IPS-20b (cell line): ENCODE data around the gene PRND.
"Not testable (repeated sequence)": the region's sequence is repeated elsewhere in the genome, so short reads cannot be mapped to it uniquely, and the experiment has no call there.

Source experiments
- H3K27ac ChIP-seq: one replicate; pipeline ENCODE4 v1.5.1; 2013; ENCODE audit warnings: low read length
- H3K27me3 ChIP-seq: 2 replicates; pipeline ENCODE4 v1.6.1; 2013; ENCODE audit warnings: mild to moderate bottlenecking, low read length, inconsistent platforms; ENCODE audit not compliant: insufficient read depth
- H3K36me3 ChIP-seq: 2 replicates; pipeline ENCODE4 v1.6.1; 2013; ENCODE audit warnings: low read depth, mild to moderate bottlenecking, inconsistent platforms, low read length, moderate library complexity; ENCODE audit not compliant: insufficient read depth
- H3K4me1 ChIP-seq: 2 replicates; pipeline ENCODE4 v1.6.1; 2013; ENCODE audit warnings: mild to moderate bottlenecking, control low read depth, inconsistent platforms, low read length, moderate library complexity; ENCODE audit not compliant: insufficient read depth
- H3K4me3 ChIP-seq: 2 replicates; pipeline ENCODE4 v1.5.1; 2013; ENCODE audit warnings: mild to moderate bottlenecking, low read length, inconsistent platforms
- H3K9ac ChIP-seq: 2 replicates; pipeline ENCODE4 v1.6.1; 2013; ENCODE audit warnings: low read depth, mild to moderate bottlenecking, inconsistent platforms, low read length, moderate library complexity
- H3K9me3 ChIP-seq: 2 replicates; pipeline ENCODE4 v1.6.1; 2013; ENCODE audit warnings: mild to moderate bottlenecking, low read depth, low read length, inconsistent platforms; ENCODE audit not compliant: insufficient read depth

Gene PRND

GRCh38 chr20:4723553-4723952 lies 1.8 kb downstream of the PRND start:
- H3K4me1 ChIP-seq: peaks cover 14% of the 10 kb centered on the region; the same call in 1 of the 2 replicates
- not testable (repeated sequence) for H3K36me3 ChIP-seq, H3K9me3 ChIP-seq, H3K27ac ChIP-seq, H3K9ac ChIP-seq, H3K27me3 ChIP-seq, H3K4me3 ChIP-seq

GRCh38 chr20:4724459-4725262 lies 3.0 kb downstream of the PRND start:
- Histone ChIP-seq H3K9me3 (no peaks in the 10 kb centered on the region), H3K36me3 (no peaks in the 10 kb centered on the region), H3K4me1 (peaks cover 13% of the 10 kb centered on the region; the same call in 1 of the 2 replicates), H3K9ac (no peak overlapping the region), H3K27ac (no peak overlapping the region), H3K27me3 (no peaks in the 10 kb centered on the region), H3K4me3 (no peak overlapping the region)

GRCh38 chr20:4725263-4725550 lies 3.5 kb downstream of the PRND start:
- H3K9ac ChIP-seq: no peak overlapping the region
- H3K9me3 ChIP-seq: no peaks in the 10 kb centered on the region
- H3K27me3 ChIP-seq: no peaks in the 10 kb centered on the region
- H3K27ac ChIP-seq: no peak overlapping the region
- H3K4me3 ChIP-seq: no peak overlapping the region
- peaks cover 8% of the 10 kb centered on the region; the same call in 1 of the 2 replicates for H3K4me1 ChIP-seq
- no peaks in the 10 kb centered on the region for H3K36me3 ChIP-seq

GRCh38 chr20:4726710-4727397 lies 5.1 kb downstream of the PRND start:
- Histone ChIP-seq H3K4me1 (peaks cover 2% of the 10 kb centered on the region; the same call in 1 of the 2 replicates), H3K9me3 (no peaks in the 10 kb centered on the region), H3K27ac (no peak overlapping the region), H3K4me3 (no peak overlapping the region), H3K9ac (no peak overlapping the region), H3K36me3 (no peaks in the 10 kb centered on the region), H3K27me3 (no peaks in the 10 kb centered on the region)

- Histone ChIP-seq H3K9ac (no peak overlapping the region), H3K9me3 (no peaks in the 10 kb centered on the region), H3K27me3 (no peaks in the 10 kb centered on the region), H3K27ac (no peak overlapping the region), H3K4me3 (no peak overlapping the region), H3K36me3 (no peaks in the 10 kb centered on the region), H3K4me1 (peaks cover 2% of the 10 kb centered on the region; the same call in 1 of the 2 replicates)
Observed at GRCh38 chr20:4728120-4728760, 6.5 kb downstream of the PRND start.

- peaks cover 2% of the 10 kb centered on the region; the same call in 1 of the 2 replicates for H3K4me1 ChIP-seq
- H3K36me3 ChIP-seq: no peaks in the 10 kb centered on the region
- H3K27ac ChIP-seq: no peak overlapping the region
- no peaks in the 10 kb centered on the region for H3K9me3 ChIP-seq
- H3K4me3 ChIP-seq: no peak overlapping the region
- H3K27me3 ChIP-seq: no peaks in the 10 kb centered on the region
- no peak overlapping the region for H3K9ac ChIP-seq
Observed at GRCh38 chr20:4729265-4729664, 7.6 kb downstream of the PRND start.

- H3K9me3 ChIP-seq: no peaks in the 10 kb centered on the region
- no peaks in the 10 kb centered on the region for H3K27me3 ChIP-seq
- H3K27ac ChIP-seq: no peak overlapping the region
- no peaks in the 10 kb centered on the region for H3K36me3 ChIP-seq
- H3K4me3 ChIP-seq: no peak overlapping the region
- peaks cover 2% of the 10 kb centered on the region; the same call in 1 of the 2 replicates for H3K4me1 ChIP-seq
- no peak overlapping the region for H3K9ac ChIP-seq
Observed at GRCh38 chr20:4730780-4731179, 9.1 kb downstream of the PRND start.

GRCh38 chr20:4736875-4737274 lies 15.2 kb downstream of the PRND start:
- H3K4me3 ChIP-seq: no peak overlapping the region

GRCh38 chr20:4737857-4738627 lies 16.3 kb downstream of the PRND start:
- Histone ChIP-seq H3K9ac (no peak overlapping the region), H3K4me1 (no peaks in the 10 kb centered on the region), H3K27ac (no peak overlapping the region), H3K9me3 (no peaks in the 10 kb centered on the region), H3K27me3 (no peaks in the 10 kb centered on the region), H3K36me3 (no peaks in the 10 kb centered on the region), H3K4me3 (no peak overlapping the region)

More at GRCh38 chr20:4736875-4737274, 15.2 kb downstream of the PRND start:
- H3K9ac ChIP-seq: no peak overlapping the region
- no peaks in the 10 kb centered on the region for H3K27me3 ChIP-seq
- no peaks in the 10 kb centered on the region for H3K9me3 ChIP-seq
- H3K27ac ChIP-seq: no peak overlapping the region
- no peaks in the 10 kb centered on the region for H3K36me3 ChIP-seq
- H3K4me1 ChIP-seq: no peaks in the 10 kb centered on the region

- Histone ChIP-seq H3K4me1 (no peaks in the 10 kb centered on the region), H3K9me3 (no peaks in the 10 kb centered on the region), H3K27me3 (no peaks in the 10 kb centered on the region), H3K36me3 (no peaks in the 10 kb centered on the region), H3K27ac (no peak overlapping the region), H3K4me3 (no peak overlapping the region), H3K9ac (no peak overlapping the region)
Observed at GRCh38 chr20:4740774-4741431, 19.2 kb downstream of the PRND start.

GRCh38 chr20:4748847-4749246 lies 27.1 kb downstream of the PRND start:
- no peak overlapping the region for H3K27ac ChIP-seq
- no peaks in the 10 kb centered on the region for H3K36me3 ChIP-seq
- H3K9me3 ChIP-seq: peaks cover 16% of the 10 kb centered on the region
- no peak overlapping the region for H3K9ac ChIP-seq
- H3K4me3 ChIP-seq: peak overlapping the region; percentile 26; the same call in 1 of the 2 replicates
- H3K27me3 ChIP-seq: no peaks in the 10 kb centered on the region
- H3K4me1 ChIP-seq: peaks cover 9% of the 10 kb centered on the region
